ENCODE results near the gene ENKUR.

Gene ENKUR

DNA sequence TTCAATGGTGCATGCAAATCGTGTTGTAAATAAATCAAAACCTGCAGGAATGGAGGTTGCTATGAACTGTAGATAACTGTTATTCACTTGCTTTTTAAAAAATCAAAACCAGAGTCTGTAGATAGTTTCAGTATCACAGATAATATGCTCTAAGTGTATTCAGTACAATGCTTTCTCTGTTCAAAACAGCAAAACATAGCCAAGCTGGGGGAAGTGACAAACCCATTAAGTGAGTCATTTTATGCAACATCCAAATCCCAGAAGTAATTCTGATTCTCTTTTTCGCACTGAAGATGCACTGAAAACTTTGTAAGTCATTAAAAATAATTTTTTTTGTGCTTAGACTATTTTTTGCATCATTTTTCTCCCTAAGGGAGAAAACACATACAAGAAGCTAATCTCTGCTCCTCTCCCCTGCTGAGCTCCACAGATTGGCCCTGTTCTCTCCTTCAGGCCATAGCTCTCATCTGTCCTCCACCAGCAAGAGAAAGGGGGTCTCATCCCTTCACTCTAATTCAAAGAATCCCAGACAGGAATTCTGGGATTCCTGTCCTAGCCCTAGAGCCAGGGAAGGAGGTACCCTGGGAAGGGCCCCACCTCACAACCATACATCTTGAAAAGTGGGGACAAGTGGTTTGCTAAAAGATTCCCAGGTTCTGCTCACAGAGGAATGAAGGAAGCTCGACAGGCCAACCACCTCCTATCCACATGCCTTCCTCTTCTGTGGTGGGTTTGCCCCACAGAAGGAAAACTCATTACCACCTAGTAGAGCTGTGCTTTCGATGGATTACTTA, 68.5 kb downstream of the ENKUR start:
- no peak for DNase-seq (ENCODE audit: low read depth)

DNA sequence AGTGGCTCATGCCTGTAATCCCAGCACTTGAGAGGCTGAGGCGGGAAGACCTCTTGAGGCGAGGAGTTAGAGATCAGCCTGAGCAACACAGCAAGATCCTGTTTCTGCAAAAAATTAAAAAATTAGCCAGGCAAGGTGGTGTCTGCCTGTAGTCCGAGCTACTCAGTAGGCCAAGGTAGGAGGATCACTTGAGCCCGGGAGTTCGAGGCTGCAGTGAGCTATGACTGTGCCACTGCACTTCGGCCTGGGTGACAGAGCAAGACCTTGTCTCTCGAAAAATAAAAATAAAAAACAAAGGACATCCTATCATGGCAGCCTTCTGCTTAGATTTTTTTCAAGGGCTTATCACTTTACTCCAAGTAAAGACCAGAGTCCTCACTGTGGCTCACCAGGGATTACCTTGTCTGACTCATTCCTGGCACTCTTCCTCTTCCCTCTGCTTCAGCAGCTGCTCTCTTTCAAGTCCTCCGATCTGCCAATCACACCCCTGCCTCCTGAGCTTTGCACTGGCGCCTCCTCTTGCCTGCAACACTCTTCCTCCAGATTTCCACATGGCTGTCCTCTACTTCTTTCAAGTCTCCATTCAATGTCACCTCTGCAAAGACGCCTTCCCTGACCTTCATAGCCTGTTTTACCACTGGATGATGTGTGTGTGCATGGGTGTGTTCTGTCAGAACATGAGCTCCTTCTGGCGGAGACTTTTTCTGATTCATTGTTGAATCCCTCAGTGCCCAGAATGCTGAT, 71.3 kb downstream of the ENKUR start:
- DNase-seq (ENCODE audit: low read depth) = no peak

GRCh38 chr10:24938525-24938924, 77.4 kb downstream of the ENKUR start:
- DNase-seq (ENCODE audit: low read depth) = no peak

- no peak for DNase-seq (ENCODE audit: low read depth)
Measured at GRCh38 chr10:24938076-24938475, 77.9 kb downstream of the ENKUR start.

GRCh38 chr10:24935504-24936292, 80.3 kb downstream of the ENKUR start:
- no peak for DNase-seq (ENCODE audit: low read depth)

All from stimulated activated CD8-positive, alpha-beta memory T cell treated with anti-CD3 and anti-CD28 coated beads, Interleukin-15, amount 100 ng/mL, for 24 hours (primary cell).